ENCODE results near the gene LRP3. TPM values are rescaled to one million over a fixed set of nuclear protein-coding genes. Genes with fewer than 3 reads are reported as not detected.

Gene LRP3
- total and polyA plus RNA-seq, 4 experiments from 2014 or later: 0.32 TPM; not detected in 3

GRCh38 chr19:33211794-33212435 lies 17.8 kb downstream of the LRP3 start:
- ChIA-PET CTCF (ENCODE audit: partially characterized antibody) (no interaction called here), POLR2A (ENCODE audit: partially characterized antibody) (no interaction called here)
- DNase-seq: no peak
- Histone ChIP-seq H3K36me3 (ENCODE audit: insufficient read depth, low read length) (no peaks in the 10 kb centered on the region), H3K9me3 (ENCODE audit: control insufficient read depth in 1 of 2, low read length in 2 of 2) (no peaks in the 10 kb centered on the region), H3K4me3 (ENCODE audit: low read length in 2 of 2) (no peak overlapping the region), H3K27ac (ENCODE audit: low read depth, low read length) (no peak overlapping the region), H3K4me1 (ENCODE audit: insufficient read depth, low read length) (no peaks in the 10 kb centered on the region), H3K27me3 (ENCODE audit: insufficient read depth, low read length) (no peaks in the 10 kb centered on the region)
- no peaks in the 10 kb centered on the region for H3K36me3 Mint-ChIP-seq
- H3K27ac Mint-ChIP-seq: no peak overlapping the region
- intact Hi-C loops (cut with micrococcal nuclease): no loop called here
- H3K4me1 Mint-ChIP-seq: peaks cover 0 to 1% (median 0%) of the 10 kb centered on the region in 4 donors
- no peaks in the 10 kb centered on the region for H3K9me3 Mint-ChIP-seq
- H3K4me3 Mint-ChIP-seq: no peak overlapping the region
- peaks cover 0 to 1% of the 10 kb centered on the region in 2 donors for H3K27me3 Mint-ChIP-seq

- no peak for DNase-seq
- CTCF ChIA-PET (ENCODE audit: partially characterized antibody): no interaction called here
- no peaks in the 10 kb centered on the region for H3K9me3 ChIP-seq (ENCODE audit: control insufficient read depth in 1 of 2, low read length in 2 of 2)
- no peak overlapping the region for H3K4me3 Mint-ChIP-seq
- H3K4me3 ChIP-seq (ENCODE audit: low read length in 2 of 2): no peak overlapping the region
- H3K27me3 Mint-ChIP-seq: peaks cover 0 to 1% of the 10 kb centered on the region in 2 donors
- peaks cover 0 to 1% (median 0%) of the 10 kb centered on the region in 4 donors for H3K4me1 Mint-ChIP-seq
- POLR2A ChIA-PET (ENCODE audit: partially characterized antibody): no interaction called here
- no peaks in the 10 kb centered on the region for H3K36me3 ChIP-seq (ENCODE audit: insufficient read depth, low read length)
- no peaks in the 10 kb centered on the region for H3K4me1 ChIP-seq (ENCODE audit: insufficient read depth, low read length)
- no peak overlapping the region for H3K27ac Mint-ChIP-seq
- H3K27me3 ChIP-seq (ENCODE audit: insufficient read depth, low read length): no peaks in the 10 kb centered on the region
- intact Hi-C loops (cut with micrococcal nuclease): no loop called here
- no peaks in the 10 kb centered on the region for H3K36me3 Mint-ChIP-seq
- H3K9me3 Mint-ChIP-seq: no peaks in the 10 kb centered on the region
- no peak overlapping the region for H3K27ac ChIP-seq (ENCODE audit: low read depth, low read length)
Measured at GRCh38 chr19:33212436-33213172, 18.5 kb downstream of the LRP3 start.

- H3K4me3 ChIP-seq (ENCODE audit: low read length in 2 of 2): no peak overlapping the region
- no peaks in the 10 kb centered on the region for H3K9me3 ChIP-seq (ENCODE audit: control insufficient read depth in 1 of 2, low read length in 2 of 2)
- CTCF ChIA-PET (ENCODE audit: partially characterized antibody): interaction anchor here (1.1 kb wide), 1 partner anchor 21 kb away, joined by 3 read pairs; no protein-coding TSS in a partner anchor
- H3K4me3 Mint-ChIP-seq: no peak overlapping the region
- no peaks in the 10 kb centered on the region for H3K9me3 Mint-ChIP-seq
- H3K36me3 ChIP-seq (ENCODE audit: insufficient read depth, low read length): no peaks in the 10 kb centered on the region
- no peak overlapping the region for H3K27ac Mint-ChIP-seq
- POLR2A ChIA-PET (ENCODE audit: partially characterized antibody): no interaction called here
- H3K27me3 ChIP-seq (ENCODE audit: insufficient read depth, low read length): no peaks in the 10 kb centered on the region
- H3K27me3 Mint-ChIP-seq: peaks cover 0 to 1% of the 10 kb centered on the region in 2 donors
- no peaks in the 10 kb centered on the region for H3K4me1 ChIP-seq (ENCODE audit: insufficient read depth, low read length)
- H3K36me3 Mint-ChIP-seq: no peaks in the 10 kb centered on the region
- no peak for DNase-seq
- no peak overlapping the region for H3K27ac ChIP-seq (ENCODE audit: low read depth, low read length)
- H3K4me1 Mint-ChIP-seq: peaks cover 0 to 1% (median 0%) of the 10 kb centered on the region in 4 donors
- intact Hi-C loops (cut with micrococcal nuclease): no loop called here
Measured at GRCh38 chr19:33214596-33214995, 20.5 kb downstream of the LRP3 start.

GRCh38 chr19:33215438-33216197 lies 21.5 kb downstream of the LRP3 start:
- no peak overlapping the region for H3K4me3 ChIP-seq (ENCODE audit: low read length in 2 of 2)
- Mint-ChIP-seq H3K27me3 (peaks cover 3% of the 10 kb centered on the region in 2 donors), H3K9me3 (no peaks in the 10 kb centered on the region), H3K27ac (no peak overlapping the region), H3K4me3 (no peak overlapping the region), H3K36me3 (no peaks in the 10 kb centered on the region), H3K4me1 (peaks cover 0 to 1% (median 0%) of the 10 kb centered on the region in 4 donors)
- DNase-seq: no peak
- no peaks in the 10 kb centered on the region for H3K4me1 ChIP-seq (ENCODE audit: insufficient read depth, low read length)
- intact Hi-C loops (cut with micrococcal nuclease): no loop called here
- no peaks in the 10 kb centered on the region for H3K27me3 ChIP-seq (ENCODE audit: insufficient read depth, low read length)
- POLR2A ChIA-PET (ENCODE audit: partially characterized antibody): no interaction called here
- no peaks in the 10 kb centered on the region for H3K36me3 ChIP-seq (ENCODE audit: insufficient read depth, low read length)
- no peaks in the 10 kb centered on the region for H3K9me3 ChIP-seq (ENCODE audit: control insufficient read depth in 1 of 2, low read length in 2 of 2)
- no peak overlapping the region for H3K27ac ChIP-seq (ENCODE audit: low read depth, low read length)
- CTCF ChIA-PET (ENCODE audit: partially characterized antibody): no interaction called here

- H3K9me3 ChIP-seq (ENCODE audit: control insufficient read depth in 1 of 2, low read length in 2 of 2): no peaks in the 10 kb centered on the region
- no peak overlapping the region for H3K4me3 Mint-ChIP-seq
- H3K36me3 Mint-ChIP-seq: no peaks in the 10 kb centered on the region
- no peak overlapping the region for H3K4me3 ChIP-seq (ENCODE audit: low read length in 2 of 2)
- no peaks in the 10 kb centered on the region for H3K4me1 ChIP-seq (ENCODE audit: insufficient read depth, low read length)
- ChIA-PET CTCF (ENCODE audit: partially characterized antibody) (no interaction called here), POLR2A (ENCODE audit: partially characterized antibody) (no interaction called here)
- intact Hi-C loops (cut with micrococcal nuclease): no loop called here
- H3K27ac ChIP-seq (ENCODE audit: low read depth, low read length): no peak overlapping the region
- no peak for DNase-seq
- H3K27ac Mint-ChIP-seq: peak overlapping the region in 1 of 7 donors; percentile 60
- no peaks in the 10 kb centered on the region for H3K36me3 ChIP-seq (ENCODE audit: insufficient read depth, low read length)
- H3K27me3 ChIP-seq (ENCODE audit: insufficient read depth, low read length): peaks cover 3% of the 10 kb centered on the region
- H3K4me1 Mint-ChIP-seq: peaks cover 0 to 1% (median 0%) of the 10 kb centered on the region in 4 donors
- H3K9me3 Mint-ChIP-seq: no peaks in the 10 kb centered on the region
- peaks cover 7 to 10% of the 10 kb centered on the region in 2 donors for H3K27me3 Mint-ChIP-seq
Measured at GRCh38 chr19:33216198-33216830, 22.2 kb downstream of the LRP3 start.

- H3K4me1 ChIP-seq (ENCODE audit: insufficient read depth, low read length): no peaks in the 10 kb centered on the region
- H3K9me3 Mint-ChIP-seq: no peaks in the 10 kb centered on the region
- H3K27ac ChIP-seq (ENCODE audit: low read depth, low read length): no peak overlapping the region
- peaks cover 6% of the 10 kb centered on the region for H3K27me3 ChIP-seq (ENCODE audit: insufficient read depth, low read length)
- H3K4me3 ChIP-seq (ENCODE audit: low read length in 2 of 2): no peak overlapping the region
- H3K27me3 Mint-ChIP-seq: peaks cover 12 to 15% of the 10 kb centered on the region in 2 donors
- H3K9me3 ChIP-seq (ENCODE audit: control insufficient read depth in 1 of 2, low read length in 2 of 2): no peaks in the 10 kb centered on the region
- peaks cover 0 to 1% (median 0%) of the 10 kb centered on the region in 4 donors for H3K4me1 Mint-ChIP-seq
- POLR2A ChIA-PET (ENCODE audit: partially characterized antibody): no interaction called here
- no peaks in the 10 kb centered on the region for H3K36me3 ChIP-seq (ENCODE audit: insufficient read depth, low read length)
- no peaks in the 10 kb centered on the region for H3K36me3 Mint-ChIP-seq
- intact Hi-C loops (cut with micrococcal nuclease): no loop called here
- no peak for DNase-seq
- CTCF ChIA-PET (ENCODE audit: partially characterized antibody): no interaction called here
- H3K4me3 Mint-ChIP-seq: no peak overlapping the region
- no peak overlapping the region for H3K27ac Mint-ChIP-seq
Measured at GRCh38 chr19:33217881-33218280, 23.8 kb downstream of the LRP3 start.

GRCh38 chr19:33219261-33219815 lies 25.2 kb downstream of the LRP3 start:
- H3K4me1 ChIP-seq (ENCODE audit: insufficient read depth, low read length): no peaks in the 10 kb centered on the region
- H3K9me3 ChIP-seq (ENCODE audit: control insufficient read depth in 1 of 2, low read length in 2 of 2): no peaks in the 10 kb centered on the region
- peaks cover 6% of the 10 kb centered on the region for H3K27me3 ChIP-seq (ENCODE audit: insufficient read depth, low read length)
- Mint-ChIP-seq H3K36me3 (no peaks in the 10 kb centered on the region), H3K27me3 (peaks cover 17 to 20% of the 10 kb centered on the region in 2 donors), H3K4me1 (peaks cover 0 to 1% (median 0%) of the 10 kb centered on the region in 4 donors), H3K27ac (no peak overlapping the region), H3K9me3 (no peaks in the 10 kb centered on the region), H3K4me3 (no peak overlapping the region)
- DNase-seq: no peak
- no peak overlapping the region for H3K27ac ChIP-seq (ENCODE audit: low read depth, low read length)
- CTCF ChIA-PET (ENCODE audit: partially characterized antibody): no interaction called here
- no peaks in the 10 kb centered on the region for H3K36me3 ChIP-seq (ENCODE audit: insufficient read depth, low read length)
- POLR2A ChIA-PET (ENCODE audit: partially characterized antibody): no interaction called here
- no peak overlapping the region for H3K4me3 ChIP-seq (ENCODE audit: low read length in 2 of 2)
- intact Hi-C loops (cut with micrococcal nuclease): no loop called here

Measured in CD4-positive, alpha-beta memory T cell (primary cell).